Measurements from ENCODE around the gene ATP9B.

DNA sequence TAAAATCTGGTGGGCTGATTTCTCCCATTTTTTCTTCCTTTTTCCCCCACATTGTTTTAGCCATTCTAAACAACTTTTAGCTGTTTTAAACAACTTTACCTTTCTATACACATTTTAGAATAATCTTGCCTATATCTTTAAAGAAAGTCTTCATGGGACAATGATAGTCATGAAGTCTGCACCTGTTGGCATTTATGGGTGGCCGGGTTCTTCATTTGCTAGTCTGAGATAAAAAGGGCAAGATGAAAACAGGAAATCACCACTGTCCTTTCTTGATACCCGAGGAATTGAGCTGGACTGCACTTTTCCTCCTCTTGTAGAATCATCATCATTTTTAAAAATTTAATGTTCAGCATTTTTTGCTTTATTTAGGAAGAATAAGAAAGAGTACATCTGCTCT is 104.5 kb downstream of the ATP9B start:
- no peak for TF ChIP-seq EZH2 (IDR thresholded peaks at IDR 0.05; ENCODE audit: insufficient read depth, poor library complexity, severe bottlenecking)
- no peak for TF ChIP-seq EZH2phosphoT487 (IDR thresholded peaks at IDR 0.05; ENCODE audit: insufficient read depth, low read depth)

Data from GM23248 (cell line).